GM18511 (cell line): ENCODE measurements around the gene ELMO1.

Experiments
- ATAC-seq: cut with Tn5 transposase; IDR thresholded peaks from one replicate; pipeline ENCODE4 v1.9.1; 2021; ENCODE audit warnings: mild to moderate bottlenecking, moderate library complexity; ENCODE audit not compliant: unreplicated experiment

Gene ELMO1

GRCh38 chr7:37234334-37234733 is 214.3 kb downstream of the ELMO1 start:
- no peak for ATAC-seq

DNA sequence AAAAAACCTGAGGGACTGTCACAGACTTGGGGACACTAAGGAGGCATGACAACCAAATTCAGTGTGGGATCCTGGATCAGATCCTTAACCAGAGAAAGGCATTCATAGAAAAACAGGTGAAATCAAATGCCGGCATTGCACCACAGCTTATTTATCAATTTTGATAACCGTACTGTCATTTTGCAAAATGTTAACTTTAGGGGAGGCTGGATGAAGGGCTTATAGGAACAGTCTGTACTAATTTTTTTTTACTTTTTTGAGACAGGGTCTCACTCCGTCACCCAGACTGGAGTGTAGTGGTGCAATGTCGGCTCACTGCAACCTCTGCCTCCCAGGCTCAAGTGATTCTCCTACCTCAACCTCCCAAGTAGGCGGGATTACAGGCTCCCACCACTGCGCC is 217.1 kb downstream of the ELMO1 start:
- ATAC-seq, result no peak

- no peak for ATAC-seq
These were observed 218.4 kb downstream of the ELMO1 start for GRCh38 chr7:37230221-37230620.

DNA sequence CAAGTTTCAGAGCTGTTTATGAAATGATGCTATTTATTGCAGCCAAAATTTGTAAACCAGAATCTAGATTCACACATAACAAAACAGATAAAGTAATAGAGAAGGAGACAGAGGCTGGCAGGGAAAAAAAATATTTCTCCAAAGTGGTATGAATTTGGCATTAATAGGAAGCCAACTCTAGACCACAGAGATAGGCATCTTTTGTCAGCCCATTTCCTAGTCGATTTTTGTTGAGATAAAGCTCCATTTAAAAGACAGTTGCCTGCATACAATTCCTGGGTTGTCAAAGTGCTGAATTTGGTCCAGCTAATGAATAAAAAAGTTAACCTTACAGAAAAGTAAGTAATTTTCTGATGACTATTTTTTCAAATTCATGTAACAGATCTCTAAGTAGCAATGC is 219.3 kb downstream of the ELMO1 start:
- no peak for ATAC-seq

- ATAC-seq, result no peak
These were observed 223.2 kb downstream of the ELMO1 start for GRCh38 chr7:37225285-37225969.

DNA sequence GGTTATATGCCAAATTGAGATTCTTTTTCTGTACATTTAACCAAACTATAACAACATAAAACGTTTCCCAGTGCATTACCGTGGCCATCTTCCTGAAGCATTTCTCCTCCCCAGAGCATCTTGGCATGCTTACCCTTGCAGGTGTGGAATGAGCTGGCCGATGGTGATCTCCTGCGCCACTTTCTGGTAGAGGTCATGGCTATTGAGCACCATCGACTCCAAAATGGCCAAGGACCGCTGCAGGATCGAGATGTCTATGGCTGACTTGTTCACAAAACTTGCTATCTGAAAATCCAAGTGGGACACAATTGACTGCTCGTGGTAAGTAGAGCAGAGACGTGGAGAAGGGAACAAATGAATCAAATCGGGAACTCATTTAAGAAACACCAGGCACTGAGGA is 223.9 kb downstream of the ELMO1 start:
- no peak for ATAC-seq

DNA sequence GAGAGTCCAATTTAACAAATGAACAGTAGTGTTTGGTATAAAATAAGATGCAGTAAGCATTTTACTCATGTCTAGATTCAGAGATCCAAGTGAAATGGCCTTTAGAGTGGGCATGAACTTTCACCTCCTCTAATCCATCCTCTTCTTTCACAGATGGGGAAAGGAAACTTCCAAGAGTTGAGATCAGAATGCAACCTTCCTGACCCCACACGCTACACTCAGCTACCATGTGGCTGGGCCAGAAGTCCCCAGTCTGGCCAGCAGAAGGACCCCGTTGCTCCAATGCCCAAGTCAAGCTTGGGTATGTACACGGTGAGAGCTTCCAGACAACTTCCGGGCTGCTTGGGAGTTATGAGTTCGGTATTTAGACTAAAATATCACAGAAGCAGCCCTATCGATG is 228.0 kb downstream of the ELMO1 start:
- ATAC-seq, result no peak

DNA sequence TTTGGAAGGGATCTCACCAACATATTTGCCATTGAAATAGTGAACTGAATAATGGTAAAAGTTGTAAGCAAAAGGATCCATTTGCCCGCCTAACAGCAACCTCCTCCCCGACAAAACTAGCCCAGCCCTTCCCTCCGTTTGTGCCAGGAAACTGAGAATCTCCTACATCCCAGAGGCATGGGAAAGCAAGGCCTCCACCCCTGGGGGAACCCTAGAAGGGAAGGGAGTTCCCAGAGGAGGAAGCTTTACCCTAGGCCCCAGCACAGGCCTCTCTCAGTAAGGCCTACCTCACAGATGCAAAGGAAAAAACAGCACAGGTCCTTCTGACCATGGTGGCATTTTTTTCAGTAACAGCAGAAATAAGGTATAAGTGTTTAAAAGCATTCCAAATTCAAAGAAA is 229.7 kb downstream of the ELMO1 start:
- no peak for ATAC-seq

GRCh38 chr7:37216923-37217322 is 231.7 kb downstream of the ELMO1 start:
- no peak for ATAC-seq

- no peak for ATAC-seq
These were observed 232.4 kb downstream of the ELMO1 start for GRCh38 chr7:37216156-37216852.

GRCh38 chr7:37215290-37215923 is 233.3 kb downstream of the ELMO1 start:
- ATAC-seq, result no peak

DNA sequence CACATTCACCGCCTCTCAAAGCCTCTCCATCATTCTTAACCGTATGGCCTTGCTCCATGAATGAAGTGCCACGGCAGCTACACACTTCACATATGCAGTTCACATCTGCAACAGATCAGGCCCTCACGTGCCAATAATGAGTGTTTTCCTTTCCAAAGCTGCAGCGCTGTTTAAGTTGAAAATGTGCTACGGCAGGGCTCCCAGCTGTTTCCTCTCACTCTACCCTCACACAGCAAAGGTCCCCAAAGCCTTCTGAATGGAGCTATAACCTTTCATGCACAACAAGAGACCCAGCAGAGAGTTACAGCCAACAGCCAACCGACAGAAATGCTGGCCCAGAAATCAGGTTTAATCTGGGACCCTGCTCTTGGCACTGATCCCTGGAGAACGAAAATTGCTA is 236.1 kb downstream of the ELMO1 start:
- no peak for ATAC-seq

- peak; percentile 75 for ATAC-seq
These were observed 236.6 kb downstream of the ELMO1 start for GRCh38 chr7:37212051-37212450.

GRCh38 chr7:37211097-37211880 is 237.4 kb downstream of the ELMO1 start:
- ATAC-seq, result no peak

DNA sequence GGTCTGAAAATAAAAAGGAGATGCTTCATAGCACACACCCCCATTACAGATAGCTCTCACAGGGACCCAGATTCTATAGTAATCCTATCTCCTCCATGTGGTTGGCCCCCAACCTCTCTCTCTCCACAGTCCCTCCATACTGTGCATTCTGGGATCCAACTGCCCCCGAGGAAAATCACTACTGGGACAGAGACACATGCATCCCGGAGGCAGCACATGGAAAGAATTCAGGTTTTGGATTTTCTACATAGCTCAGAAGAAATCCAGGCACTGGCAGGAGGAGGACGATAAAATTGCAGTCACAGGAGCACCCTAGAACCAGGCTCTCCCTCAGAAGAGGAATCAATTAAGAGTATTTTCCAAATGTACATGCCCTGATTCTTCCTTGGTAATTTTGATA is 239.5 kb downstream of the ELMO1 start:
- no peak for ATAC-seq

DNA sequence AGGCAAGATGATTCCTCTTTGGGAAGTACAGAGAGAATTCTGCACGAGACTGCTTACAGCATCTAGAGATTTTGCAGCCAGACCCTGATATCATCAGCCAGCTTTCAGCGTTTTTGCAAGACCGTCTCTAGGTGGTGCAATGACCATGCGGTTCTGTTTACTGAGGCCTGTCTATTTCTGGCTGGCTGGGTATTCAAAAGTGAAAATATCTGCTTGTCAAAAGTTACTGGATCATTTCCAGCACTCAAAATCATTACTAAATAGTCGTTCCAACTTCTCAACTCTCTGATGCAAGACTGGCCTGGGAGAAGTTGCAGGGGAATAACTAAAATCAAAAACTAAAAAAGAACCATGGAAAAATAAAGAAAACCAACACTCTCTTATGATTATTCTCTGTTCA is 240.1 kb downstream of the ELMO1 start:
- ATAC-seq, result peak; percentile 79

GRCh38 chr7:37206192-37206591 is 242.5 kb downstream of the ELMO1 start:
- ATAC-seq, result no peak

GRCh38 chr7:37205451-37205850 is 243.2 kb downstream of the ELMO1 start:
- ATAC-seq, result no peak

- no peak for ATAC-seq
These were observed 246.8 kb downstream of the ELMO1 start for GRCh38 chr7:37201876-37202198.

DNA sequence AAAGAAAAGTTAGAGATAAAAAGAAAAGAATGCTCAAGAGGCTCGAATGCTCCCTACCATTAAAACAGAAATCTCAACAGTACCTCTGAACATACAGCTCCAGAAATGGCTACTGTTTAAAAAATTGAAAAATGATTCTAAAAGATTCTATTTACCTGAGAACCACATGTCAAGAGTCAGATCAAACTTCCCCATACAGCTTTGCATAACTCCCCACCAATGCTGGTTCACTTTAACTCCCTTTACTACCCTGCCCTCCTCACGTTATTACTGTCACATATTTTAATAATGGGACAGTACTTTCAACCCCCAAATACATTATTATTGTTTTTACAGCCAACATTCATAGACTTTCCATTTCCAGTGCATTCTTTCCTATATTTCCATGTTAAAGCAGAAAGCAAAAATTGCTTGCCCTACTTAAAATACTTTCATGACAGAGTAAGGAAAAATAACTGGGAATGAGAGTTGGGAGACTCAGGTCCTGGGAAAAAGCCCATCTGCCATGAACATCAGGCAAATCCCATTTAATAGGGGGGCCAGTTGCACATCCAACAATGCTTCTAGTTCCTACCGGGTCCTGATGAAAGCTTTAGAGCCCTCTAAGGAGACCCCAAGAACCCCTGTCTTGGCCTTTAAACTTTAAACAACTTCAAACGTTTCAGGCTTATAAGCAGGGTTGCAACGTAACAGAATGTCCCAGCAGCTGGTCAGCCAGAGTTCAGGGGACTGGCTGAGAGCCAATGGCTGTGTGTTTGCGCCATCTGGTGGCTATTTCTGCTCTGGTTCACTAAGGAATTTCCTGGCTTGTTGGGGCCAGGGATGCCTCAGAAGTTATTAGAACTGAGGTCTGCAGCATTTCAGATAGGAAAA is 247.4 kb downstream of the ELMO1 start:
- ATAC-seq, result no peak
